Esophagus muscularis mucosa (tissue), 3 donors: ENCODE results near the gene CA12.

Source experiments
- EP300 ChIP-seq: sonication (generic); formaldehyde crosslinking; IDR thresholded peaks from one replicate; pipeline ENCODE4 v1.6.1; 2017; ENCODE audit warnings: antibody characterized with exemption
- POLR2AphosphoS5 ChIP-seq, 2 donors: sonication (generic); formaldehyde crosslinking; IDR thresholded peaks; one replicate each; pipeline ENCODE4 v1.6.1; 2017; ENCODE audit warnings: antibody characterized with exemption in 2 of 2

- TF ChIP-seq EP300 (no peak), POLR2AphosphoS5 (IDR thresholded peaks at IDR 0.05) (no peak)
These were observed 30.9 kb upstream of the CA12 start for GRCh38 chr15:63412551-63412950.
